Glomerular visceral epithelial cell (primary cell): ENCODE data around the gene ADCY5.

ENCODE experiments used
- DNase-seq: peaks from one replicate; pipeline ENCODE4 v3.0.0-alpha.2; 2016; ENCODE audit errors: extremely low spot score

ADCY5 gene

GRCh38 chr3:123406598-123406997, 42.3 kb downstream of the ADCY5 start:
- DNase-seq: no peak

GRCh38 chr3:123405936-123406510, 42.9 kb downstream of the ADCY5 start:
- DNase-seq: no peak

GRCh38 chr3:123405021-123405420, 43.9 kb downstream of the ADCY5 start:
- DNase-seq: no peak

- no peak for DNase-seq
Measured at GRCh38 chr3:123404391-123404790, 44.5 kb downstream of the ADCY5 start.

- DNase-seq: no peak
Measured at GRCh38 chr3:123401836-123402530, 46.9 kb downstream of the ADCY5 start.

GRCh38 chr3:123400169-123400568, 48.7 kb downstream of the ADCY5 start:
- no peak for DNase-seq

GRCh38 chr3:123399653-123400052, 49.2 kb downstream of the ADCY5 start:
- DNase-seq: no peak

- no peak for DNase-seq
Measured at GRCh38 chr3:123397921-123398785, 50.7 kb downstream of the ADCY5 start.

- no peak for DNase-seq
Measured at GRCh38 chr3:123397050-123397590, 51.8 kb downstream of the ADCY5 start.

GRCh38 chr3:123396171-123397049, 52.5 kb downstream of the ADCY5 start:
- DNase-seq: no peak

GRCh38 chr3:123395235-123395634, 53.7 kb downstream of the ADCY5 start:
- no peak for DNase-seq

GRCh38 chr3:123394391-123395020, 54.4 kb downstream of the ADCY5 start:
- no peak for DNase-seq

GRCh38 chr3:123392871-123393620, 55.8 kb downstream of the ADCY5 start:
- DNase-seq: no peak

GRCh38 chr3:123392368-123392767, 56.5 kb downstream of the ADCY5 start:
- DNase-seq: no peak

GRCh38 chr3:123390865-123391600, 57.9 kb downstream of the ADCY5 start:
- DNase-seq: no peak

GRCh38 chr3:123389628-123389918, 59.3 kb downstream of the ADCY5 start:
- no peak for DNase-seq

- no peak for DNase-seq
Measured at GRCh38 chr3:123388811-123389627, 59.9 kb downstream of the ADCY5 start.

GRCh38 chr3:123388042-123388441, 60.8 kb downstream of the ADCY5 start:
- no peak for DNase-seq

GRCh38 chr3:123387532-123387931, 61.4 kb downstream of the ADCY5 start:
- DNase-seq: no peak
